PFSK-1 (cell line): ENCODE results near the gene ATP8A1.

Experiments
- POLR2AphosphoS5 ChIP-seq: IDR thresholded peaks from 2 replicates; pipeline ENCODE4 v1.6.1; 2012; ENCODE audit warnings: low read depth, mild to moderate bottlenecking, control low read depth, low read length, moderate library complexity
- SIN3A ChIP-seq: IDR thresholded peaks from 2 replicates; pipeline ENCODE4 v1.6.1; 2012; ENCODE audit warnings: mild to moderate bottlenecking, low read length, moderate library complexity, borderline replicate concordance; ENCODE audit not compliant: insufficient read depth
- TF ChIP-seq, protein P1 (sequence below), 2 experiments: IDR thresholded peaks; 2 replicates each; pipeline versions ENCODE4 v1.6.1 to v1.8.0; 2011 to 2012; ENCODE audit warnings: low read depth in 2 of 2, low read length in 2 of 2, control low read depth in 1 of 2, inconsistent platforms in 1 of 2, mild to moderate bottlenecking in 1 of 2, moderate library complexity in 1 of 2; ENCODE audit not compliant: insufficient read depth in 1 of 2

GRCh38 chr4:42377497-42377896 lies 279.4 kb downstream of the ATP8A1 start:
- TF ChIP-seq POLR2AphosphoS5 (no peak), SIN3A (no peak)
- TF ChIP-seq, protein P1, sequence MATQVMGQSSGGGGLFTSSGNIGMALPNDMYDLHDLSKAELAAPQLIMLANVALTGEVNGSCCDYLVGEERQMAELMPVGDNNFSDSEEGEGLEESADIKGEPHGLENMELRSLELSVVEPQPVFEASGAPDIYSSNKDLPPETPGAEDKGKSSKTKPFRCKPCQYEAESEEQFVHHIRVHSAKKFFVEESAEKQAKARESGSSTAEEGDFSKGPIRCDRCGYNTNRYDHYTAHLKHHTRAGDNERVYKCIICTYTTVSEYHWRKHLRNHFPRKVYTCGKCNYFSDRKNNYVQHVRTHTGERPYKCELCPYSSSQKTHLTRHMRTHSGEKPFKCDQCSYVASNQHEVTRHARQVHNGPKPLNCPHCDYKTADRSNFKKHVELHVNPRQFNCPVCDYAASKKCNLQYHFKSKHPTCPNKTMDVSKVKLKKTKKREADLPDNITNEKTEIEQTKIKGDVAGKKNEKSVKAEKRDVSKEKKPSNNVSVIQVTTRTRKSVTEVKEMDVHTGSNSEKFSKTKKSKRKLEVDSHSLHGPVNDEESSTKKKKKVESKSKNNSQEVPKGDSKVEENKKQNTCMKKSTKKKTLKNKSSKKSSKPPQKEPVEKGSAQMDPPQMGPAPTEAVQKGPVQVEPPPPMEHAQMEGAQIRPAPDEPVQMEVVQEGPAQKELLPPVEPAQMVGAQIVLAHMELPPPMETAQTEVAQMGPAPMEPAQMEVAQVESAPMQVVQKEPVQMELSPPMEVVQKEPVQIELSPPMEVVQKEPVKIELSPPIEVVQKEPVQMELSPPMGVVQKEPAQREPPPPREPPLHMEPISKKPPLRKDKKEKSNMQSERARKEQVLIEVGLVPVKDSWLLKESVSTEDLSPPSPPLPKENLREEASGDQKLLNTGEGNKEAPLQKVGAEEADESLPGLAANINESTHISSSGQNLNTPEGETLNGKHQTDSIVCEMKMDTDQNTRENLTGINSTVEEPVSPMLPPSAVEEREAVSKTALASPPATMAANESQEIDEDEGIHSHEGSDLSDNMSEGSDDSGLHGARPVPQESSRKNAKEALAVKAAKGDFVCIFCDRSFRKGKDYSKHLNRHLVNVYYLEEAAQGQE (IDR thresholded peaks at IDR 0.05; ENCODE audit: insufficient read depth in 1 of 2, low read depth in 2 of 2, low read length in 2 of 2), result no peak
